GM18861 (cell line): ENCODE results near the gene CACNA2D3.

Experiments used
- ATAC-seq: cut with Tn5 transposase; IDR thresholded peaks from one replicate; pipeline ENCODE4 v1.9.1; 2021; ENCODE audit not compliant: unreplicated experiment

CACNA2D3 gene

GRCh38 chr3:54892168-54892567 is 769.8 kb downstream of the CACNA2D3 start:
- ATAC-seq: no peak

GRCh38 chr3:54895613-54896012 is 773.3 kb downstream of the CACNA2D3 start:
- no peak for ATAC-seq

- no peak for ATAC-seq
These were observed 774.8 kb downstream of the CACNA2D3 start for GRCh38 chr3:54897028-54897711.

- no peak for ATAC-seq
These were observed 776.9 kb downstream of the CACNA2D3 start for GRCh38 chr3:54899273-54899672.

GRCh38 chr3:54900838-54901591 is 778.7 kb downstream of the CACNA2D3 start:
- no peak for ATAC-seq

GRCh38 chr3:54901906-54902685 is 779.7 kb downstream of the CACNA2D3 start:
- ATAC-seq: no peak

GRCh38 chr3:54905261-54905888 is 783.0 kb downstream of the CACNA2D3 start:
- no peak for ATAC-seq

GRCh38 chr3:54905920-54906319 is 783.6 kb downstream of the CACNA2D3 start:
- no peak for ATAC-seq

- no peak for ATAC-seq
These were observed 784.4 kb downstream of the CACNA2D3 start for GRCh38 chr3:54906763-54907162.

GRCh38 chr3:54909191-54909590 is 786.8 kb downstream of the CACNA2D3 start:
- ATAC-seq: no peak

- ATAC-seq: no peak
These were observed 791.8 kb downstream of the CACNA2D3 start for GRCh38 chr3:54914180-54914579.

GRCh38 chr3:54915181-54915580 is 792.8 kb downstream of the CACNA2D3 start:
- ATAC-seq: no peak

- no peak for ATAC-seq
These were observed 793.6 kb downstream of the CACNA2D3 start for GRCh38 chr3:54915976-54916375.

- no peak for ATAC-seq
These were observed 794.4 kb downstream of the CACNA2D3 start for GRCh38 chr3:54916732-54917131.

- ATAC-seq: no peak
These were observed 794.8 kb downstream of the CACNA2D3 start for GRCh38 chr3:54917174-54917573.

GRCh38 chr3:54917862-54918261 is 795.5 kb downstream of the CACNA2D3 start:
- ATAC-seq: no peak

GRCh38 chr3:54918516-54918915 is 796.2 kb downstream of the CACNA2D3 start:
- no peak for ATAC-seq

- no peak for ATAC-seq
These were observed 805.9 kb downstream of the CACNA2D3 start, which contains the start of gene LRTM1 for GRCh38 chr3:54928046-54928770. Gene LRTM1 (minus strand): TSS chr3:54928059. CDS start chr3:54927911, 148 bp downstream.

- no peak for ATAC-seq
These were observed 808.8 kb downstream of the CACNA2D3 start for GRCh38 chr3:54931182-54931581.

GRCh38 chr3:54932606-54933005 is 810.3 kb downstream of the CACNA2D3 start:
- no peak for ATAC-seq
